Endodermal cell (in vitro differentiated cells): ENCODE measurements around the gene TXNDC9. TPM values are rescaled to one million over a fixed set of nuclear protein-coding genes. Genes with fewer than 3 reads are reported as not detected.

Source experiments
- DNase-seq: peaks from one replicate; pipeline ENCODE4 v3.0.0-alpha.2; 2017
- H3K27ac ChIP-seq: 2 replicates; pipeline ENCODE4 v1.5.1; 2013; ENCODE audit warnings: mild to moderate bottlenecking, low read depth, low read length, moderate library complexity
- H3K27me3 ChIP-seq: 2 replicates; pipeline ENCODE4 v1.6.1; 2013; ENCODE audit warnings: mild to moderate bottlenecking, low read length, moderate library complexity; ENCODE audit not compliant: insufficient read depth, control insufficient read depth, poor library complexity, severe bottlenecking
- H3K36me3 ChIP-seq: 2 replicates; pipeline ENCODE4 v1.7.0; 2013; ENCODE audit warnings: mild to moderate bottlenecking, low read length, moderate library complexity; ENCODE audit not compliant: control insufficient read depth, insufficient read depth
- H3K4me1 ChIP-seq: one replicate; pipeline ENCODE4 v1.7.0; 2013; ENCODE audit warnings: low read length; ENCODE audit not compliant: control insufficient read depth, insufficient read depth
- H3K4me3 ChIP-seq: 2 replicates; pipeline ENCODE4 v1.5.1; 2013; ENCODE audit warnings: mild to moderate bottlenecking, low read length, moderate library complexity
- H3K9ac ChIP-seq: 2 replicates; pipeline ENCODE4 v1.6.1; 2013; ENCODE audit warnings: mild to moderate bottlenecking, low read length, moderate library complexity; ENCODE audit not compliant: poor library complexity, severe bottlenecking; ENCODE audit errors: extremely low read depth
- H3K9me3 ChIP-seq: 2 replicates; pipeline ENCODE4 v1.6.1; 2013; ENCODE audit warnings: mild to moderate bottlenecking, low read length, moderate library complexity; ENCODE audit not compliant: control insufficient read depth
- H3K27ac Mint-ChIP-seq: 2 replicates; pipeline ENCODE4 v1.8.0; 2020; ENCODE audit warnings: mixed read lengths
- H3K27me3 Mint-ChIP-seq: 2 replicates; pipeline ENCODE4 v1.8.0; 2021; ENCODE audit warnings: mild to moderate bottlenecking, mixed read lengths; ENCODE audit not compliant: insufficient read depth
- H3K36me3 Mint-ChIP-seq: 2 replicates; pipeline ENCODE4 v1.8.0; 2020; ENCODE audit warnings: low read depth, mixed read lengths
- H3K4me1 Mint-ChIP-seq: 2 replicates; pipeline ENCODE4 v1.8.0; 2020; ENCODE audit warnings: mixed read lengths
- H3K4me3 Mint-ChIP-seq: 2 replicates; pipeline ENCODE4 v1.8.0; 2020; ENCODE audit warnings: mild to moderate bottlenecking, moderate library complexity, mixed read lengths
- H3K9me3 Mint-ChIP-seq: 2 replicates; pipeline ENCODE4 v1.8.0; 2020; ENCODE audit warnings: mild to moderate bottlenecking, mixed read lengths
- CTCF ChIP-seq: fragments of 200-600 bp; sonication (generic); conservative IDR thresholded peaks from 2 replicates; pipeline ENCODE4 v1.5.0; 2021; ENCODE audit warnings: antibody characterized with exemption, mild to moderate bottlenecking
- WGBS, 2 experiments: methylation state at CpG; one replicate each; pipeline versions ENCODE4 v1.1.5 to v1.1.7; 2013; ENCODE audit warnings: missing lambda C conversion rate in 2 of 2, mixed read lengths in 1 of 2; ENCODE audit not compliant: insufficient coverage in 1 of 2, insufficient read length in 1 of 2; 5-methylcytosine and 5-hydroxymethylcytosine counted together
- total RNA-seq, 2 donors: library from RNA; stranded (reverse); fragmentation: NEBNext Ultra II Directional in 1 of 2; extraction: Animal tissue kit (Norgen Biotek cat#: 25700) in 1 of 2; gene quantifications; 2 replicates in 1 of 2; 3 replicates in 1 of 2; pipeline ENCODE4 v1.2.1, GENCODE V29; 2021

TXNDC9 gene
- total RNA-seq, 2 donors from 2014 or later = 32.7 to 32.8 TPM

- Mint-ChIP-seq H3K36me3 (peaks cover 72% of the 10 kb centered on the region), H3K9me3 (no peaks in the 10 kb centered on the region), H3K4me3 (no peak overlapping the region), H3K4me1 (no peaks in the 10 kb centered on the region), H3K27ac (no peak overlapping the region), H3K27me3 (no peaks in the 10 kb centered on the region)
- Histone ChIP-seq H3K4me3 (no peak overlapping the region), H3K27ac (no peak overlapping the region), H3K9me3 (peaks cover 15% of the 10 kb centered on the region), H3K27me3 (no peaks in the 10 kb centered on the region), H3K9ac (no peak overlapping the region), H3K36me3 (peaks cover 91% of the 10 kb centered on the region), H3K4me1 (no peaks in the 10 kb centered on the region)
- TF ChIP-seq CTCF = no peak
- no peak for DNase-seq
- WGBS, 2 experiments = 90 to 96% methylated on average over 1 to 3 of the region's 3 CpGs
These were observed 44.4 kb upstream of the TXNDC9 start for GRCh38 chr2:99380376-99381010.

GRCh38 chr2:99377879-99378278, 41.7 kb upstream of the TXNDC9 start:
- 100% methylated on average over 1 of the region's 1 CpG; no CpG with 5 or more reads in 1 of the 2 experiments for WGBS, 2 experiments
- Histone ChIP-seq H3K27ac (no peak overlapping the region), H3K27me3 (no peaks in the 10 kb centered on the region), H3K9ac (no peak overlapping the region), H3K4me3 (no peak overlapping the region), H3K36me3 (peaks cover 93% of the 10 kb centered on the region), H3K4me1 (no peaks in the 10 kb centered on the region), H3K9me3 (peaks cover 33% of the 10 kb centered on the region)
- DNase-seq = no peak
- Mint-ChIP-seq H3K27ac (no peak overlapping the region), H3K36me3 (peaks cover 78% of the 10 kb centered on the region), H3K4me1 (no peaks in the 10 kb centered on the region), H3K27me3 (no peaks in the 10 kb centered on the region), H3K4me3 (no peak overlapping the region), H3K9me3 (peaks cover 17% of the 10 kb centered on the region)
- no peak for TF ChIP-seq CTCF

GRCh38 chr2:99376254-99376864, 40.2 kb upstream of the TXNDC9 start:
- peaks cover 38% of the 10 kb centered on the region for H3K9me3 ChIP-seq
- no peak overlapping the region for H3K9ac ChIP-seq
- Mint-ChIP-seq H3K36me3 (peaks cover 81% of the 10 kb centered on the region), H3K9me3 (peaks cover 22% of the 10 kb centered on the region), H3K27ac (no peak overlapping the region), H3K27me3 (no peaks in the 10 kb centered on the region), H3K4me1 (no peaks in the 10 kb centered on the region), H3K4me3 (no peak overlapping the region)
- no peaks in the 10 kb centered on the region for H3K27me3 ChIP-seq
- H3K4me1 ChIP-seq = no peaks in the 10 kb centered on the region
- H3K4me3 ChIP-seq = no peak overlapping the region
- H3K36me3 ChIP-seq = peaks cover 94% of the 10 kb centered on the region
- no peak for TF ChIP-seq CTCF
- no peak overlapping the region for H3K27ac ChIP-seq
- no peak for DNase-seq
- 94% methylated on average over 2 to 7 of the region's 7 CpGs for WGBS, 2 experiments
